Left ventricle myocardium inferior (tissue), 1 donor: ENCODE data around the gene SLC25A34. TPM values are rescaled to one million over a fixed set of nuclear protein-coding genes. Genes with fewer than 3 reads are reported as not detected.

ENCODE experiments used
- DNase-seq: peaks from one replicate; pipeline ENCODE4 v3.0.0-alpha.2; 2020
- H3K27ac ChIP-seq: fragments of 200-600 bp; replicated peaks from 2 replicates; pipeline ENCODE4 v1.8.0; 2021
- H3K27me3 ChIP-seq: fragments of 200-600 bp; 2 replicates; pipeline ENCODE4 v1.8.0; 2021; ENCODE audit warnings: low read depth
- H3K36me3 ChIP-seq: fragments of 200-600 bp; 2 replicates; pipeline ENCODE4 v1.8.0; 2021
- H3K4me1 ChIP-seq: fragments of 200-600 bp; 2 replicates; pipeline ENCODE4 v1.8.0; 2021
- H3K4me3 ChIP-seq: fragments of 200-600 bp; 2 replicates; pipeline ENCODE4 v1.8.0; 2021; ENCODE audit warnings: mild to moderate bottlenecking, moderate library complexity
- H3K9me3 ChIP-seq: fragments of 200-600 bp; replicated peaks from 2 replicates; pipeline ENCODE4 v1.8.0; 2021
- CTCF ChIP-seq: fragments of 200-600 bp; IDR thresholded peaks from 2 replicates; pipeline ENCODE4 v1.8.0; 2021; ENCODE audit warnings: antibody characterized with exemption, mild to moderate bottlenecking, borderline replicate concordance
- intact Hi-C: fragments of 100-400 bp; cut with micrococcal nuclease; formaldehyde crosslinking; loops from one replicate; pipeline ENCODE4 v1.11.0; 2022
- total RNA-seq: library from RNA; stranded (reverse); fragmentation: NEBNext Ultra II Directional; extraction: Animal tissue kit (Norgen Biotek cat#: 25700); gene quantifications from one replicate; pipeline ENCODE4 v1.2.1, GENCODE V29; 2021
- donor health status: DM: no; HTN: yes; CAD: no; lungs with severe emphysema.

Gene SLC25A34
- total RNA-seq, 1 donor from 2014 or later, result 34.0 TPM

GRCh38 chr1:15702722-15703550 is 33.1 kb upstream of the SLC25A34 start:
- Histone ChIP-seq H3K27ac (peak overlapping the region; percentile 88), H3K9me3 (no peaks in the 10 kb centered on the region), H3K4me1 (peaks cover 89% of the 10 kb centered on the region), H3K4me3 (peak overlapping the region; percentile 41), H3K27me3 (no peaks in the 10 kb centered on the region), H3K36me3 (no peaks in the 10 kb centered on the region)
- DNase-seq, result no peak
- TF ChIP-seq CTCF, result peak; percentile 38
- intact Hi-C loops, result no loop called here

GRCh38 chr1:15703562-15703961 is 32.5 kb upstream of the SLC25A34 start:
- H3K9me3 ChIP-seq, result no peaks in the 10 kb centered on the region
- H3K4me1 ChIP-seq, result peaks cover 89% of the 10 kb centered on the region
- no peaks in the 10 kb centered on the region for H3K27me3 ChIP-seq
- no peaks in the 10 kb centered on the region for H3K36me3 ChIP-seq
- intact Hi-C loops, result no loop called here
- H3K4me3 ChIP-seq, result peak overlapping the region; percentile 41
- no peak for TF ChIP-seq CTCF
- DNase-seq, result peak; percentile 74
- H3K27ac ChIP-seq, result peak overlapping the region; percentile 88

DNA sequence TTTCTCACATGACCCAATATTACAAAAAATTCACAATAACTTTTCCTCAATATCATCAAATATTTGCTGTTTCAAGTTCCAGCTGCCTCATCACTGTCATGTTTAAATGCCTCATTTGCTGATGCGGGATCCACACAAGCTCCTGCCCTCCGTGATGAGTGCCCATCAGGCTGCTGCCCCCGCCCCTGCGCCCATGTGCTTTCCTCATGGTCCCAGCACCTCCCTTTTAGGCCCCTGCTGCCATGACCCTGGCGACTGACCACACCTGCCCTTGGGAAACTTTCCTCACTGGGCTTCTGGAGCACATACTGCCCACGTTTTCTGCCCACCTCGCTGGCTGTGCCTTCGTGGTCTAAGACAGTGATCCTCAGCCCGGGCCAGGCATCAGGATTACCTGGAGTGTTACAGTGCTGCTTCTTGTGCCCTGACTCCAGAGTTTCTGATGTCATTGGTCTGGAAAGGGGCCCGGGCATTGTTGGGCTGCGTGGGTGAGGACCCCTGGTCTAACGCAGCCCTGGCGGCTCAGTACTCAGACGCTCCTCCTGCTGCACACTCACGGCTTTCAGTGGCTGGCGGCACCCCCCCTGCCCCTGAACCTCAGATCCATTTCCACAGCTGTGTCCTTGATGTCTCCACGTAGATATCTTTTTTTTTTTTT is 31.4 kb upstream of the SLC25A34 start:
- Histone ChIP-seq H3K27ac (peak overlapping the region; percentile 88), H3K9me3 (no peaks in the 10 kb centered on the region), H3K4me3 (no peak overlapping the region), H3K36me3 (no peaks in the 10 kb centered on the region), H3K4me1 (peaks cover 99% of the 10 kb centered on the region), H3K27me3 (no peaks in the 10 kb centered on the region)
- DNase-seq, result no peak
- intact Hi-C loops, result no loop called here
- no peak for TF ChIP-seq CTCF

DNA sequence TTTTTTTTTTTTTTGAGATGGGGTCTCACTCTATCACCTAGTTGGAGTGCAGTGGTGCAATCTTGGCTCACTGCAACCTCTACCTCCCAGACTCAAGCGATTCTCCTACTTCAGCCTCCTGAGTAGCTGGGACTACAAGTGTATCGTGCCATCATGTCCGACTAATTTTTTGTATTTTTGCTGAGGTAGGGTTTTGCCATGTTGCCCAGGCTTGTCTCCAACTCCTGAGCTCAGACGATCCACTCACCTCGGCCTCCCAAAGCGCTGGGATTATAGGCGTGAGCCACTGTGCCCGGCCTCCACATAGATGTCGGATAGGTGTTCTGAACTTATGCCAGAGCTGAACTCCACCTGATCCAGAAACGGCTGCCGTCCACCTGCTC is 30.9 kb upstream of the SLC25A34 start:
- Histone ChIP-seq H3K4me3 (no peak overlapping the region), H3K36me3 (no peaks in the 10 kb centered on the region), H3K9me3 (no peaks in the 10 kb centered on the region), H3K4me1 (peaks cover 99% of the 10 kb centered on the region), H3K27me3 (no peaks in the 10 kb centered on the region), H3K27ac (peak overlapping the region; percentile 88)
- intact Hi-C loops, result no loop called here
- DNase-seq, result no peak
- no peak for TF ChIP-seq CTCF

GRCh38 chr1:15706751-15707150 is 29.3 kb upstream of the SLC25A34 start:
- peak overlapping the region; percentile 88 for H3K27ac ChIP-seq
- no peaks in the 10 kb centered on the region for H3K27me3 ChIP-seq
- H3K36me3 ChIP-seq, result no peaks in the 10 kb centered on the region
- peaks cover 100% of the 10 kb centered on the region for H3K4me1 ChIP-seq
- H3K9me3 ChIP-seq, result no peaks in the 10 kb centered on the region
- no peak for DNase-seq
- H3K4me3 ChIP-seq, result no peak overlapping the region
- intact Hi-C loops, result no loop called here
- no peak for TF ChIP-seq CTCF
